Measurements from ENCODE around the gene DPP6. TPM values are rescaled to one million over a fixed set of nuclear protein-coding genes. Genes with fewer than 3 reads are reported as not detected.
A peak's percentile ranks its signal among the peaks of the same experiment; 100 is the strongest.

Gene DPP6
- total and polyA plus RNA-seq, 2 experiments from 2014 or later: 0.20 to 0.44 TPM

- no peak for TF ChIP-seq EZH2 (IDR thresholded peaks at IDR 0.05; ENCODE audit: borderline replicate concordance)
- WGBS (ENCODE audit: low lambda C conversion rate, missing lambda C conversion rate): 61% methylated on average over 2 of the region's 2 CpGs
- no peaks in the 10 kb centered on the region for H3K36me3 ChIP-seq (replicated peaks; ENCODE audit: insufficient read depth, low read depth)
Observed at GRCh38 chr7:154785898-154786297, 733.7 kb downstream of the DPP6 start.

GRCh38 chr7:154789404-154789803 lies 737.2 kb downstream of the DPP6 start:
- peaks cover 16% of the 10 kb centered on the region for H3K27me3 ChIP-seq
- no peak overlapping the region for H2AFZ ChIP-seq
- H3K79me2 ChIP-seq: no peaks in the 10 kb centered on the region
- H3K9me2 ChIP-seq (replicated peaks; ENCODE audit: insufficient read depth): no peaks in the 10 kb centered on the region
- TF ChIP-seq EZH2 (IDR thresholded peaks at IDR 0.05; ENCODE audit: borderline replicate concordance) (no peak), CTCF (IDR thresholded peaks at IDR 0.05; ENCODE audit: poor library complexity) (peak; percentile 62)
- H3K4me3 ChIP-seq: no peak overlapping the region
- H3K27ac ChIP-seq: no peak overlapping the region
- H4K20me1 ChIP-seq (ENCODE audit: insufficient read depth, poor library complexity, severe bottlenecking): no peaks in the 10 kb centered on the region
- 59% methylated on average over 6 of the region's 6 CpGs for WGBS (ENCODE audit: low lambda C conversion rate, missing lambda C conversion rate)
- H3K36me3 ChIP-seq (replicated peaks; ENCODE audit: insufficient read depth, low read depth): no peaks in the 10 kb centered on the region
- DNase-seq (ENCODE audit: low spot score): peak; percentile 59
- H3K4me2 ChIP-seq: no peak overlapping the region
- no peaks in the 10 kb centered on the region for H3K9me3 ChIP-seq (ENCODE audit: low read depth)
- H3K4me1 ChIP-seq (ENCODE audit: insufficient read depth): no peaks in the 10 kb centered on the region

More at GRCh38 chr7:154785898-154786297, 733.7 kb downstream of the DPP6 start:
- DNase-seq (ENCODE audit: low spot score): no peak
- Histone ChIP-seq H3K79me2 (no peaks in the 10 kb centered on the region), H2AFZ (no peak overlapping the region), H3K4me1 (ENCODE audit: insufficient read depth) (no peaks in the 10 kb centered on the region), H4K20me1 (ENCODE audit: insufficient read depth, poor library complexity, severe bottlenecking) (no peaks in the 10 kb centered on the region), H3K4me3 (no peak overlapping the region), H3K9me2 (replicated peaks; ENCODE audit: insufficient read depth) (no peaks in the 10 kb centered on the region), H3K27me3 (peaks cover 2% of the 10 kb centered on the region), H3K27ac (no peak overlapping the region), H3K4me2 (no peak overlapping the region), H3K9me3 (ENCODE audit: low read depth) (no peaks in the 10 kb centered on the region)

GRCh38 chr7:154791611-154792010 lies 739.4 kb downstream of the DPP6 start:
- Histone ChIP-seq H3K4me3 (no peak overlapping the region), H3K9me2 (replicated peaks; ENCODE audit: insufficient read depth) (no peaks in the 10 kb centered on the region)
- no peak for DNase-seq (ENCODE audit: low spot score)

GRCh38 chr7:154792436-154793055 lies 740.3 kb downstream of the DPP6 start:
- peaks cover 26% of the 10 kb centered on the region for H3K27me3 ChIP-seq
- no peaks in the 10 kb centered on the region for H3K79me2 ChIP-seq
- no peaks in the 10 kb centered on the region for H3K9me2 ChIP-seq (replicated peaks; ENCODE audit: insufficient read depth)
- H2AFZ ChIP-seq: no peak overlapping the region
- no peaks in the 10 kb centered on the region for H3K36me3 ChIP-seq (replicated peaks; ENCODE audit: insufficient read depth, low read depth)
- 89% methylated on average over 7 of the region's 7 CpGs for WGBS (ENCODE audit: low lambda C conversion rate, missing lambda C conversion rate)
- DNase-seq (ENCODE audit: low spot score): no peak
- no peaks in the 10 kb centered on the region for H3K4me1 ChIP-seq (ENCODE audit: insufficient read depth)
- H3K27ac ChIP-seq: no peak overlapping the region
- no peak for TF ChIP-seq EZH2phosphoT487 (IDR thresholded peaks at IDR 0.05; ENCODE audit: low read depth, severe bottlenecking, unreplicated experiment)
- TF ChIP-seq CTCF (IDR thresholded peaks at IDR 0.05; ENCODE audit: poor library complexity): no peak
- TF ChIP-seq EZH2 (IDR thresholded peaks at IDR 0.05; ENCODE audit: borderline replicate concordance): no peak
- H3K4me2 ChIP-seq: no peak overlapping the region
- no peaks in the 10 kb centered on the region for H4K20me1 ChIP-seq (ENCODE audit: insufficient read depth, poor library complexity, severe bottlenecking)
- no peak overlapping the region for H3K4me3 ChIP-seq
- no peaks in the 10 kb centered on the region for H3K9me3 ChIP-seq (ENCODE audit: low read depth)

More at GRCh38 chr7:154791611-154792010, 739.4 kb downstream of the DPP6 start:
- Histone ChIP-seq H3K36me3 (replicated peaks; ENCODE audit: insufficient read depth, low read depth) (no peaks in the 10 kb centered on the region), H4K20me1 (ENCODE audit: insufficient read depth, poor library complexity, severe bottlenecking) (no peaks in the 10 kb centered on the region), H3K27ac (no peak overlapping the region), H3K27me3 (peaks cover 26% of the 10 kb centered on the region), H2AFZ (no peak overlapping the region), H3K79me2 (no peaks in the 10 kb centered on the region), H3K9me3 (ENCODE audit: low read depth) (no peaks in the 10 kb centered on the region), H3K4me1 (ENCODE audit: insufficient read depth) (no peaks in the 10 kb centered on the region), H3K4me2 (no peak overlapping the region)
- TF ChIP-seq CTCF (IDR thresholded peaks at IDR 0.05; ENCODE audit: poor library complexity): no peak
- 93% methylated on average over 4 of the region's 4 CpGs for WGBS (ENCODE audit: low lambda C conversion rate, missing lambda C conversion rate)
